NOMO-1 treated with dmso at 0.1 percent for 144 hours (cell line): Measurements from ENCODE around the gene TTC16.
"Not testable (repeated sequence)": the region's sequence is repeated elsewhere in the genome, so short reads cannot be mapped to it uniquely, and the experiment has no call there.

Experiments
- DNase-seq: peaks from one replicate; lab custom pipeline; 2025; ENCODE audit not compliant: unreplicated experiment; lab: John Stamatoyannopoulos, UW

TTC16 gene

DNA sequence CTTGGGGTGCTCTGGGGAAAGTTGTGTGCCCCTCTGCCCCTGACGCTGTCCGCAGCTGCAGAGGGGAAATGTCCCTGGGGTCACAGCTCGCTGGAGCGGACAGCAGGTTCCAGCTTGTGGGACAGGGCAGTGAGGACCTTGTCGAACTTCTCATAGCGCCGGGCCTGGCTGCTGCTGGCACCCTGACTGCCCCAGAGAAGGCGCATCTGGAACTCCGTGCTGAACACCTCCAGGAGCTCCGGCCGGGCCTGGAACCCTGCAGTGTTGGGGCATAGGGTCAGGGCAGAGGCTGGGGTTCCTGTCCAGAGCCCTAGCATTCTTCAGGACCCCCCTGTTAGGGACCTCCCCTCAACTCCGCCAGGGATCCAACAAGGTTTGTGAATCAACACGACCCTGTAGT is 22.8 kb downstream of the TTC16 start:
- no peak for DNase-seq

DNA sequence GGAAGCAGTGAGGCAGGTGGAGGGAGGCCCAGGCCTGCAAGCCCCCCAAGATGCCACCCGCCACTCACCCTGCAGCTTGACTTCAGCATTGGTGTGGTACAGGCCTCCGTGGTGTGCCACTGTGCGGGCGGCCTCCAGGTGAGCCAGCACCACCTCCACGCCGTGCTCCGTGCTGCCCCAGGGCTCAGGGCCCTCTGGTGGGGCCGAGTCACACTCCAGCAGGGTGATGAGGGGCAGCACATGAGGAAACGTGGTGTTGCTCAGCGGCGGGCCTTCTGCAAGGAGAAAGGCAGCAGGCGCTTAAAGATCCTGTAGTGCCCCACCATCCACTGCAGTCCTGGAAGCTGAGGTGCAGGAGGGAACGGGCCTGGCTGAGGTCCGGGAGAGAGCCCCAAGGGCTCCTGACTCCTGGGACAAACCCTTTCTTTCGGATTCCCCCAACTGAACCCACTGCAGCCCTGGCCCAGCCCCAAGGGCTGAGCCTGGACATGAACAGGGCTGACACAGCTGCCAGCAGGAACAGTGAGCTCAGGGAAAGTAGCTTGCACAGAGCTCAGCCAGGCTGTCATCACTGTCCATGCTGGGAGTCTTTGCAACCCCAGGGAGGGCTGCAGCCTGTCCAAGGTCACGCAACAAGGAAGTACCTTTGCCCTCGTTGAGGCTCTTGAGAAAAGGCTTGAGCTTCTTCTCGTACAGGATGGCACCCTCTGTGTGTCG is 23.9 kb downstream of the TTC16 start:
- DNase-seq: no peak

GRCh38 chr9:127741831-127742434 is 26.1 kb downstream of the TTC16 start:
- no peak for DNase-seq

DNA sequence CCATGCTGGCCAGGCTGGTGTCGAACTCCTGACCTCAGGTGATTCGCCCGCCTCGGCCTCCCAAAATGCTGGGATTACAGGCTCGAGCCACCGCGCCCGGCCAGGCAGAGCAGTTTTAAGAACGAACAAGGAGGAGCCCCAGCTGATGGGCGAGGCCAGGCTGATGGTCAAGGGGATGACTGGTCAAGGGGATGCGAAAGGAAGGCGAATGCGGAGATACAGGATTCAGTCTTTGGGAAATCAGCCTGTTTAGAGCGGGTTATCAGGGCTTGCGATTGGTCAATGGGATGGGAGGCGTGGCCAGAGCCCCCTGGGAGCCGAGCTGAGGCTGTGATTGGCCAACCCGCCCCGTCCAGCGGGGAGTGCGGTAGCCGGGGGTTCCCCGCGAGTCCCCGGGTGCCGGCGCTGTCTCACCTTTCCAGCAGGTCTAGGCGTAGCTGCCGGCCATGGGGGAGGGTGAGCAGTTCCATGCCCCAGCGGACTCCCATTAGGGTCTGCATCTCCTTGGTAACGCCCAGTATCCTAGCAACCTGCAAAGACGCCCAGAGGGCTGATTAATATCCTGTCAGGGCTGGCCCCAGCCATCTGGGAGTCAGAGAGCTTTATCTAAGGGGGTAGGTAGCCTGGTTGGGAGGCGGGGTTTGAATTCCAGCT is 26.7 kb downstream of the TTC16 start:
- no peak for DNase-seq

- no peak for DNase-seq
Observed at GRCh38 chr9:127744398-127745110, 28.7 kb downstream of the TTC16 start.

DNA sequence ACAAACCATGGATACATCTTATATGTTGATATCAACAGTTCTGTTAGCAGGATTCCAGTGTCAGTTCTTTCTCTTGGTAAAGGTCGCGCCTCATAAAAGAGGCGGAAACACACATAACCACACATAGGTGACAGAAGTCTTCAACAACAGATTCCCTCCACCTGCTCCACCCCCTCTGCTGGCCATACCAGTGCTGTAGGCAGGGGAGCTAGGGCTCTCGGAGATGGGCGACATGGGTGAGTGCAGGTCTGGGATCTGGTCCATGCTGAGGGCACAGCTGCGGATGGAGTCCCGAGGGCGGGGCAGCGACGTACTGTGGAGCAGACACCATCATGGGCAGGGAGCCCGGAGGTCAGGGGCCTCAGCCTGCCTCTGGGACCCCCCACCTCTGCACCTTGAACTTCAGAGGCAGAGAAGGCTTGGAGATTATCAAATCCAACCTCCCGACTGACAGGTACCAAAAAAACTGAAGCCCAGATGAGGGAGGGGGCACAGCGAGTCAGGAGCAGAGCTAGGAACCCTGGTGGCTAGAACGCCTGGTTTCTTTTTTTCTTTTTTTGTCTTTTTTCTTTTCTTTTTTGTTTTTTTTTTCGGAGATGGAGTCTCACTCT is 31.2 kb downstream of the TTC16 start:
- DNase-seq: no peak

DNA sequence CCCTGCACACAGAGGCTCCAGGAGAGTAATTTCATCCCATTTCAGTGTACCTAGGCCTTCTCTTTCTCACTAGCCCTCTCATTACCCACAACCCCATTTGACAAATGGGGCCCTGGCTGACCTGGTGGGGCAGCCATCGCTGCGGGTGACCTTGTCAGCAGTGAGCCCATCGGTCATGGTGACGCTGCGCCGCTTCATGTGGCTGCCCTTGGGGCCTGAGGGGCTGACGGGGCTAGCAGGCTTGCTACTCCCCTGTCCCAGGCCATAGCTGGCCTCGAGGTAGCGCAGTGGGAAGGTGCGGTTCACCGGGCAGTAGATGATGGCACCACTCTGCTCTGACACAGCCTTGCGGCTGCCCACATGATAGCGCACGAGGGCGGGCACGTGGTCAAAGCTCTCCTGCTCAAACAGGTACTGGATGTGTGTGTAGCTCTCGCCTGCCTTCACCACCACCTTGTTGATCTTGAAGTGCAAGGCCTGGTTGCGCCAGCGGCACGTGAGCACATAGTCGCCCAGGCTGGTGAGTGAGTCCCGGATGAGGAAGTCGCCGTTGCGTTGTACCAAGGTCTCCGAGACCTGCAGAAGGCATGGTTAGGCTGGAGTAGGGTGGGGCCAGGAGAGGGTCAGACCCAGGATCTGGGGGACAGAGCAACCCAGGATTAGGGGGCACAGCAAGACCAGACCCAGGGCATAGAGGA is 33.4 kb downstream of the TTC16 start:
- DNase-seq: no peak

DNA sequence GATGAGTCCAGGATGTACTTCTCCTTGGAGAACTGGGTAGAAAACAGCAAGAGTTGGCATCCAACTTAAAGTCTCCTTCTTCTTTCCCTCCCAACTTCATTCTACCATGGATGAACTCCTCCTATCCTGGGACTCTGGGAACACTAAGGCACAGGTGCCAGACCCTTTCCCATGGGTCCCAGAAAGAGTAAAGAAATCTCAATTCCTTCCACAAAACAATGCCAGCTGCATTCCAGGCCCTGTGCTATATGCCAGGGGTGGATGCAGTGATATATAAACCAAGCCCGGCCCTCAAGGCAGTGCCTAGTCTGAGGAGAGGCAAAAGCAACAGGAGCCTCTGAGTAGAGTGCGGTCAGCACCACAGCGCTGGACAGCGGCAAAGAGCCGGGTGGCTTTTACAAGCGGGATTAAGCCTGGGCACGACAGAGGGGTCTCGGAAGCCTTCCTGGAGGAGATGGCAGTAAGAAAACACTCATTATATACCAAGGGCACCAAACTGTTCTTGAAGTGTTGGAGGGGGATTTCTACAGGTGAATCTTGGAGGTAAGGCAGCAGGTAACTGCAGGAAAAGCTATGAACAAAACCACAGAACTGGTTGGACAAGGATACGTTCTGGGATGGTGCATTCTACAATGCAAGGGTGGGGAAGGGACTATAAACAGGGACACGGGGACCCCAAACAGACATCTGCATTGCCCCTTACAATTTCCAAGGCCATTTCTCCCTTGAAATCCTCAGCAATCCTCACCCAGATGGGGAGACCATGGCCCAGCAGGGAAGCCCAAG is 35.6 kb downstream of the TTC16 start:
- no peak for DNase-seq

DNA sequence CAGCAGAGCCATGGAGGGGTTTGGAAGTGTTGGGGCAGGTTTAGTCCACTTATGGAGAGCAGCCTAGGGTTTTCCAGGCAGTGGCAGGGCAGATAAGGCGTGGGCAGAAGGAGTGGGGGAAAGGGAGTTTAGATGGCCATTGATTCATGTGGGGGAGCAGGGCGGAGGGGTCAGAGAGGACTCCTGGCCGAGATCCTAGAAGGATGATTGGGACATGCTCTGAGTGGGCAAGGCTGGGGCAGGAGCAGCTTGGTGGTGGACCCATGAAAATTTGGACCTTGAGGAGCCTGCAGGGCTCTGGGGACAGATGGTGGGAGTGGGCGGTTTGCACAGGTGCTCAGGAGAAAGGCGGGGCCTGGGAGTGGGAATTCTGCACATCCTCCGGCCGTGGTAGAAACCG is 37.3 kb downstream of the TTC16 start:
- DNase-seq: no peak

- no peak for DNase-seq
Observed at GRCh38 chr9:127753622-127754021, 37.7 kb downstream of the TTC16 start.

DNA sequence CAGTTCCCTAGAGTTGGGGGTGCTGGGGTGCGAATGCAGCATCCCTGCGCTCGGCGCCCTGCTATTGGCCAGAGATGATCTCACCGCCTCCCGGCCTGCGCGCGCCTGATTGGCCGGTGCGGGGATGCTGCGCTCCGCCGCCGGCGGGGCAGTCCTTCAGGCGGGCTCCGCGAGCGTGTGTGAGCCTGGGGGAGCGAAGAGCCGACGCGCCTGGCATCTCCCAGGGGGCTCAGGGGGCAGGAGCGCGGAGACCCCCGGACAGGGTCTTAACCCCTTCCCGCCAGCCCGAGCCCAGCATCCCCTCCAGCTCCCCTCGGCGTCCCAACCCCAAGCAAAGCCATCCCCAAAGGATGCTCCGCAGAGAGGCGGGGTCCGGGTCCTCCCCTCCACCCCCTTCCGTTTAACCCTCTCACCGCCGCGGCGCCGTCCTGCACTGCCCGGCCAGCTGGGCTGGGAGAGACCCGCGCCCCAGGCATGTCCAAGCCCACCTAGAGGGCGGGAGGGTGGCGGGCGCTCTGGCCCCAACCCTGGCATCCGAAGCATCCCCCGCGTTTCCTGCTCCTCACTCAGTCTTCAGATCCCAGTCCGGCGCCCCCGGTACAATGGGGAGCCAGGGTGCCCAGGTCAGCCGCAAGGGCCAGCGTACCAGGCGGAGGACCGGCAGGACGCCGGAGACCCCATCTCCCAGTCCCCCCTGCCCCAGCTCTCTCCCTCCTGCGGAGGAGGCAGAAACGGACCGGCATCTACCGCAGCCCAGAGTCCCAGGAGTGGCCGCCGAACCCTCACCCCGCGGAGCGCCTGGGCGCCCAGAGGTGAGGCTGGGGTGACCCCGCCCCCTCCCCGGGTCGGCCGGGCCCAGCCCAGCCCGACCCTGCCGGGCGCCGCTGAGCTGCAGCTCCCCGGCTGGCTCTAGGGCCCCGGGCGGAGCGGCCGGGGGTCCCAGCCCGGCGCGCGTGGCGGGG is 38.5 kb downstream of the TTC16 start:
- no peak for DNase-seq

DNA sequence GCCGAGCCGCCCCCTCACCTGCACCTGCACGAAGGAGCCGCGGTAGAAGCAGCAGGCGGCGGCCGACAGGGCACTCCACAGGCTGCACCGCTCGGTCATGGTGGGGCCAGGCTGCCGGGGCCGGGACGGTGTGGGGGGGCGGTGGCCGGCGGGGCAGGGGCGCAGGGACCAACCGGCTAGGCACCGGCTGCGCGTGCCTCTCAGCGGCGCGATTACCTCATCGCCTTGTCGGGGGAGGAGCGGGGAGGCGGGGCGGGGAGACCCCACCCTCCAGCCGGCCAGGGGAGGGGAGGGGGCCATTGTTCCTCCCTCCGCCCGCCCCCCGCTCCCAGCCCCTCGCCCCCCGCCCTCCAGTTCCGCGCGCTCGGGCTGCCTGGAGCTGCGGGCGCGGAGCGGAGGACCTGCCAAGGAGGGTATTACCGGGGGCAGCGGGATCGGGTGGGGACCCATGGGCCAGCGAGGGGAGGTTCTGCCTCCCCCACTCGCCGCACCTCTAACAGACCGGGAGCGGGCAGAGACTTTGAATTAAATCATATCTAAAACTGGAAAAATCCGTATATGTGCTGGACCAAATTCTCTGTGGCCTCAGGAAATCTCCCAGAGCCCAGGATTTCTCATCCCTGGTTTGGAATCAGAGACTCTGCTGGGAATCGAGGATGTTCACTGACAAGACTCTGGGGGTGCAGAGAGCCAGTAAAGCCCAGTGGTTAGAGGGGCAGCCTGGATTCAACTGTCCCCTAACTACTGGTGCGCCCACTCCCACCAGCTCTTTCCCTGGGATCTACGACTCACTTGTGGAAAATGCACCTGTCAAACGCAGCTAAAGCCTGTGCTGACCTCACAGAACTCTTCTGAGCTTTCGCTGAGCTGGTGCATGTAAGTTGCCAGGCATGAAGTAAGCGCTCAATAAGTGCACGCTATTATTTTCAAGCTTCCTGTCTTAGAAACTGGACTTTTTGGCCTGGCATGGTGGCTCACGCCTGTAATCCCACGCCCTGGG is 39.5 kb downstream of the TTC16 start:
- DNase-seq: no peak

DNA sequence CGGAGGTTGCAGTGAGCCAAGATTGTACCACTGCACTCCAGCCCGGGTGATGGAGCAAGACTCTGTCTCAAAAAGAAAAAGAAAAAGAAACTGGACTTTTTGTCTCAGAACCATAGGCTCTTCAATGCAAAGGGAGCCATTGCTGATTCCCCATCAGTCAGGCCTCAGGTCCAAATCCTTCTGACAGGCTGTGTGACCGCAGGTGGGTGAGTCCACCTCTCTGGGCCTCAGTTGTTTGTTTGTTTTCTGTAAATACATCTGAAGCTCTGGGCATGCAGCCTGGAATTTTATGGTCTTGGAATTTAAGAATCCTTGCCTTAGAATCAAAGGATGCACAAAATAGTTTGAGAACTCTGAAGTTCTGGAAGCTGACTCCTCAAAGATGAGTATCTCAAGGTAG is 40.4 kb downstream of the TTC16 start:
- DNase-seq: no peak

GRCh38 chr9:127756776-127757175 is 40.9 kb downstream of the TTC16 start:
- not testable (repeated sequence) for DNase-seq

GRCh38 chr9:127758843-127759242 is 43.0 kb downstream of the TTC16 start:
- no peak for DNase-seq

DNA sequence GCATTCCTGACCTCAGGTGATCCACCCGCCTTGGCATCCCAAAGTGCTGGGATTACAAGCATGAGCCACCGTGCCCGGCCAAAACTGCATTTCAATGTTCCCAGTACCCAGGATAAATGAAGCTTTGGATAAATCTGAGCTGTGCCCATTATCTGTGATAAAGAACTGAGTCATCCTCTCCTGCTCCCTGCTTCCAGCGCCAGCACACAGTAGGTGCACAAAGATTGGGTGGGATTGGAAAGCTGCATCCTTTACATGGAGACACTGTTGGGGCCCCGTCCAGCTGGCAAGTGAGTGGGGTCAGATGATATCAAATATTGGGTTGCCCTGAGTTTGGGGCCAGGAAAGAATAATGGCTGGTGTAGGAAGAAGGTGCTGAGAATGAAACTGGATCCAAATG is 45.2 kb downstream of the TTC16 start:
- no peak for DNase-seq

DNA sequence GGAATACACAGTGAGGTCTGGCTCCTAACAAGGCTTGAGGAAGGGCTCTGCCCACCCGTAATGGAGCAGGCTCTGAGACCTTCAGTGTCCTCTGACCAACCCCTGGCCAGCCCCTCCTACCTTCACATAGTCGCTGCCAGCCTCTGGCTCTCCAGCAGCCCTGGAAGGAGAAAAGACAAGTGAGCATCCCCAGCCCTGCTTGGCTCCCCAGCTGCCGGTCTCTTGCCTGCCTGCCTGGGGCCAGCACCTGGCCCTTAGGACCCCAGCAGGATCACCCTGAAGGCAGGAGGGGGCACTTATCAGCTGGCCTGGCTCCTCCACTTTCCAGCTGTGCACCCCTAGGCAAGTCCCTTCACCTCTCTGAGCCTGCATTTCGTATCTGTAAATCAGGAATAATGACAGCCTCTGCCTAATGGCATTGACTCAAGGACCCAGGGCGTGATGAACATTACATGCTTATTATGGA is 45.6 kb downstream of the TTC16 start:
- no peak for DNase-seq
